ENCODE results near the gene BANF1. TPM values are rescaled to one million over a fixed set of nuclear protein-coding genes. Genes with fewer than 3 reads are reported as not detected.
A peak's percentile ranks its signal among the peaks of the same experiment; 100 is the strongest.

The BANF1 gene
- total RNA-seq, 6 experiments from 2014 or later, result 30.2 to 96.9 (median 72.0) TPM

DNA sequence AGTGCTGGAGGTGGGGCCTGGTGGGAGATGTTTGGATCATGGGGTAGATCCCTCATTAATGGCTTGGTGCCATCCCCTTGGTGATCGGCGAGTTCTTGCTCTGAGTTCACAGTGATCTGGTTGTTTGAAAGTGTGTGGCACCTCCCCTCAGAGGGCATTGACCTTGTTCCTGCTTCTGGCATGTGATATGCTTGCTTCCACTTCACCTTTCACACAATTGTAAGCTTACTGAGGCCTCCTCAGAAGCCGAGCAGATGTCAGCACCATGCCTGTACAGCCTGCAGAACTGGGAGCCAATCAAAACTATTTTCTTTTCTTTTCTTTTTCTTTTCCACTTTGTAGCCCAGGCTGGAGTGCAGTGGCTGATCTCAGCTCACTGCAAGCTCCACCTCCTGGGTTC, 35.0 kb downstream of the BANF1 start:
- Histone ChIP-seq H3K4me3 (no peak overlapping the region), H3K27me3 (no peaks in the 10 kb centered on the region), H3K36me3 (no peaks in the 10 kb centered on the region), H3K9me3 (no peaks in the 10 kb centered on the region), H3K4me1 (no peaks in the 10 kb centered on the region), H3K27ac (no peak overlapping the region)
- intact Hi-C loops (cut with DNase I), result no loop called here
- ATAC-seq (peak in 2 of 4 donors; percentile 22 to 38), DNase-seq (peak in 1 of 3 donors; percentile 28)
- no peak for TF ChIP-seq POLR2A (IDR thresholded peaks at IDR 0.05)
- 56% methylated on average over 3 of the region's 3 CpGs for WGBS (ENCODE audit: insufficient coverage, low coverage, low lambda C conversion rate, missing lambda C conversion rate)

GRCh38 chr11:66039765-66040164, 37.5 kb downstream of the BANF1 start:
- H3K4me3 ChIP-seq, result no peak overlapping the region
- no peaks in the 10 kb centered on the region for H3K9me3 ChIP-seq
- TF ChIP-seq CTCF (IDR thresholded peaks at IDR 0.05) (no peak), POLR2A (IDR thresholded peaks at IDR 0.05) (no peak)
- no CpG with 5 or more reads among the region's 3 CpGs for WGBS (ENCODE audit: insufficient coverage, low coverage, low lambda C conversion rate, missing lambda C conversion rate)
- peak in 1 of 3 donors; percentile 3 for DNase-seq
- no peak for ATAC-seq
- no peaks in the 10 kb centered on the region for H3K27me3 ChIP-seq
- H3K27ac ChIP-seq, result no peak overlapping the region
- no peaks in the 10 kb centered on the region for H3K4me1 ChIP-seq
- intact Hi-C loops (cut with DNase I), result no loop called here
- no peaks in the 10 kb centered on the region for H3K36me3 ChIP-seq

- no peak overlapping the region for H3K27ac ChIP-seq
- peak in 2 of 3 donors; percentile 33 to 44 for DNase-seq
- no peaks in the 10 kb centered on the region for H3K4me1 ChIP-seq
- no peaks in the 10 kb centered on the region for H3K27me3 ChIP-seq
- TF ChIP-seq POLR2A (IDR thresholded peaks at IDR 0.05) (no peak), CTCF (IDR thresholded peaks at IDR 0.05) (no peak)
- no peaks in the 10 kb centered on the region for H3K36me3 ChIP-seq
- H3K9me3 ChIP-seq, result no peaks in the 10 kb centered on the region
- intact Hi-C loops (cut with DNase I), result no loop called here
- no peak overlapping the region for H3K4me3 ChIP-seq
- WGBS (ENCODE audit: insufficient coverage, low coverage, low lambda C conversion rate, missing lambda C conversion rate), result 97% methylated on average over 46 of the region's 81 CpGs
- ATAC-seq, result no peak
These were observed 40.1 kb downstream of the BANF1 start for GRCh38 chr11:66042227-66042995.

GRCh38 chr11:66042996-66043906, 40.9 kb downstream of the BANF1 start:
- ATAC-seq, result no peak
- DNase-seq, result peak in 2 of 3 donors; percentile 36 to 49
- no peak for TF ChIP-seq POLR2A (IDR thresholded peaks at IDR 0.05)
- no peak for TF ChIP-seq CTCF (IDR thresholded peaks at IDR 0.05)
- H3K36me3 ChIP-seq, result no peaks in the 10 kb centered on the region
- no peak overlapping the region for H3K4me3 ChIP-seq
- H3K27me3 ChIP-seq, result no peaks in the 10 kb centered on the region
- no peak overlapping the region for H3K27ac ChIP-seq
- intact Hi-C loops (cut with DNase I), result no loop called here
- H3K4me1 ChIP-seq, result no peaks in the 10 kb centered on the region
- WGBS (ENCODE audit: insufficient coverage, low coverage, low lambda C conversion rate, missing lambda C conversion rate), result 96% methylated on average over 49 of the region's 88 CpGs
- no peaks in the 10 kb centered on the region for H3K9me3 ChIP-seq

GRCh38 chr11:66044757-66045156, 42.5 kb downstream of the BANF1 start:
- no peak for TF ChIP-seq CTCF (IDR thresholded peaks at IDR 0.05)
- no peak for TF ChIP-seq POLR2A (IDR thresholded peaks at IDR 0.05)
- intact Hi-C loops (cut with DNase I), result no loop called here
- no peak for ATAC-seq

More at GRCh38 chr11:66044757-66045156, 42.5 kb downstream of the BANF1 start:
- peak in 1 of 3 donors; percentile 22 for DNase-seq
- WGBS (ENCODE audit: insufficient coverage, low coverage, low lambda C conversion rate, missing lambda C conversion rate), result 68% methylated on average over 3 of the region's 6 CpGs
- no peaks in the 10 kb centered on the region for H3K4me1 ChIP-seq
- H3K36me3 ChIP-seq, result no peaks in the 10 kb centered on the region
- no peaks in the 10 kb centered on the region for H3K9me3 ChIP-seq
- no peaks in the 10 kb centered on the region for H3K27me3 ChIP-seq
- no peak overlapping the region for H3K27ac ChIP-seq
- no peak overlapping the region for H3K4me3 ChIP-seq

Data from right lobe of liver (tissue), 6 donors.